ENCODE measurements around the gene ACSL4.
A peak's percentile ranks its signal among the peaks of the same experiment; 100 is the strongest.

Gene ACSL4

GRCh38 chrX:109732807-109733612 is at the start of gene ACSL4:
ACSL4 (minus strand) TSS chrX:109733257; CDS start chrX:109683363, 49,894 bp downstream.
- Mint-ChIP-seq H3K9me3 (no peaks in the 10 kb centered on the region), H3K36me3 (peaks cover 13 to 14% of the 10 kb centered on the region in 2 donors), H3K4me3 (peak within 1 kb of the TSS; percentile 90 to 100), H3K27ac (peak within 1 kb of the TSS; percentile 94), H3K27me3 (peaks cover 0 to 3% of the 10 kb centered on the region in 2 donors), H3K4me1 (peaks cover 11 to 28% of the 10 kb centered on the region in 2 donors)
- DNase-seq (peak; percentile 76), ATAC-seq (replicated peaks) (peak; percentile 85 to 88)

GRCh38 chrX:109777749-109778148 is 44.7 kb upstream of the ACSL4 start:
- no peaks in the 10 kb centered on the region for H3K9me3 Mint-ChIP-seq
- H3K4me1 Mint-ChIP-seq: peaks cover 6 to 10% of the 10 kb centered on the region in 2 donors
- H3K27me3 Mint-ChIP-seq: no peaks in the 10 kb centered on the region
- ATAC-seq (replicated peaks) (no peak), DNase-seq (no peak)
- no peak overlapping the region for H3K27ac Mint-ChIP-seq
- no peak overlapping the region for H3K4me3 Mint-ChIP-seq
- H3K36me3 Mint-ChIP-seq: no peaks in the 10 kb centered on the region

- no peak overlapping the region for H3K4me3 Mint-ChIP-seq
- no peaks in the 10 kb centered on the region for H3K27me3 Mint-ChIP-seq
- H3K27ac Mint-ChIP-seq: no peak overlapping the region
- H3K4me1 Mint-ChIP-seq: peaks cover 4 to 10% of the 10 kb centered on the region in 2 donors
- no peak for ATAC-seq (replicated peaks)
- no peaks in the 10 kb centered on the region for H3K9me3 Mint-ChIP-seq
- no peak for DNase-seq
- H3K36me3 Mint-ChIP-seq: no peaks in the 10 kb centered on the region
Measured at GRCh38 chrX:109776986-109777385, 43.9 kb upstream of the ACSL4 start.

- no peak overlapping the region for H3K27ac Mint-ChIP-seq
- no peaks in the 10 kb centered on the region for H3K36me3 Mint-ChIP-seq
- H3K9me3 Mint-ChIP-seq: no peaks in the 10 kb centered on the region
- no peaks in the 10 kb centered on the region for H3K27me3 Mint-ChIP-seq
- H3K4me1 Mint-ChIP-seq: peaks cover 4 to 10% of the 10 kb centered on the region in 2 donors
- no peak overlapping the region for H3K4me3 Mint-ChIP-seq
- ATAC-seq (replicated peaks) (no peak), DNase-seq (no peak)
Measured at GRCh38 chrX:109776432-109776831, 43.4 kb upstream of the ACSL4 start.

GRCh38 chrX:109775386-109775785 is 42.3 kb upstream of the ACSL4 start:
- no peak overlapping the region for H3K27ac Mint-ChIP-seq
- H3K4me1 Mint-ChIP-seq: peaks cover 4 to 10% of the 10 kb centered on the region in 2 donors
- H3K4me3 Mint-ChIP-seq: peak overlapping the region in 1 of 2 donors; percentile 30
- H3K36me3 Mint-ChIP-seq: no peaks in the 10 kb centered on the region
- no peaks in the 10 kb centered on the region for H3K27me3 Mint-ChIP-seq
- no peak for DNase-seq
- H3K9me3 Mint-ChIP-seq: no peaks in the 10 kb centered on the region
- no peak for ATAC-seq (replicated peaks)

- ATAC-seq (replicated peaks) (peak; percentile 99), DNase-seq (peak; percentile 24)
- H3K36me3 Mint-ChIP-seq: no peaks in the 10 kb centered on the region
- no peak overlapping the region for H3K27ac Mint-ChIP-seq
- peaks cover 0 to 3% of the 10 kb centered on the region in 2 donors for H3K9me3 Mint-ChIP-seq
- H3K27me3 Mint-ChIP-seq: no peaks in the 10 kb centered on the region
- no peak overlapping the region for H3K4me3 Mint-ChIP-seq
- peaks cover 4 to 10% of the 10 kb centered on the region in 2 donors for H3K4me1 Mint-ChIP-seq
Measured at GRCh38 chrX:109774706-109775105, 41.6 kb upstream of the ACSL4 start.

GRCh38 chrX:109774136-109774535 is 41.1 kb upstream of the ACSL4 start:
- ATAC-seq (replicated peaks) (no peak), DNase-seq (no peak)
- Mint-ChIP-seq H3K27me3 (no peaks in the 10 kb centered on the region), H3K9me3 (peaks cover 0 to 9% of the 10 kb centered on the region in 2 donors), H3K27ac (no peak overlapping the region), H3K4me1 (peaks cover 4 to 10% of the 10 kb centered on the region in 2 donors), H3K4me3 (no peak overlapping the region), H3K36me3 (no peaks in the 10 kb centered on the region)

- DNase-seq (no peak), ATAC-seq (replicated peaks) (no peak)
- Mint-ChIP-seq H3K4me3 (no peak overlapping the region), H3K4me1 (peaks cover 4 to 10% of the 10 kb centered on the region in 2 donors), H3K36me3 (no peaks in the 10 kb centered on the region), H3K27me3 (no peaks in the 10 kb centered on the region), H3K9me3 (peaks cover 0 to 9% of the 10 kb centered on the region in 2 donors), H3K27ac (no peak overlapping the region)
Measured at GRCh38 chrX:109773374-109773773, 40.3 kb upstream of the ACSL4 start.

- Mint-ChIP-seq H3K36me3 (no peaks in the 10 kb centered on the region), H3K27ac (no peak overlapping the region), H3K4me1 (peaks cover 4 to 17% of the 10 kb centered on the region in 2 donors), H3K4me3 (no peak overlapping the region), H3K27me3 (no peaks in the 10 kb centered on the region), H3K9me3 (peaks cover 3 to 9% of the 10 kb centered on the region in 2 donors)
- DNase-seq (no peak), ATAC-seq (replicated peaks) (no peak)
Measured at GRCh38 chrX:109770780-109771179, 37.7 kb upstream of the ACSL4 start.

- no peak overlapping the region for H3K4me3 Mint-ChIP-seq
- H3K27ac Mint-ChIP-seq: no peak overlapping the region
Measured at GRCh38 chrX:109760922-109761250, 27.8 kb upstream of the ACSL4 start.

GRCh38 chrX:109760209-109760921 is 27.3 kb upstream of the ACSL4 start:
- peaks cover 7 to 15% of the 10 kb centered on the region in 2 donors for H3K27me3 Mint-ChIP-seq
- peaks cover 0 to 4% of the 10 kb centered on the region in 2 donors for H3K9me3 Mint-ChIP-seq
- H3K27ac Mint-ChIP-seq: no peak overlapping the region
- DNase-seq (no peak), ATAC-seq (replicated peaks) (no peak)
- H3K36me3 Mint-ChIP-seq: no peaks in the 10 kb centered on the region
- H3K4me3 Mint-ChIP-seq: no peak overlapping the region
- no peaks in the 10 kb centered on the region for H3K4me1 Mint-ChIP-seq

More at GRCh38 chrX:109760922-109761250, 27.8 kb upstream of the ACSL4 start:
- no peaks in the 10 kb centered on the region for H3K36me3 Mint-ChIP-seq
- DNase-seq (no peak), ATAC-seq (replicated peaks) (no peak)
- H3K27me3 Mint-ChIP-seq: peaks cover 7 to 15% of the 10 kb centered on the region in 2 donors
- peaks cover 0 to 2% of the 10 kb centered on the region in 2 donors for H3K9me3 Mint-ChIP-seq
- H3K4me1 Mint-ChIP-seq: no peaks in the 10 kb centered on the region

GRCh38 chrX:109753256-109753655 is 20.2 kb upstream of the ACSL4 start:
- DNase-seq (no peak), ATAC-seq (replicated peaks) (no peak)
- Mint-ChIP-seq H3K36me3 (no peaks in the 10 kb centered on the region), H3K27me3 (no peaks in the 10 kb centered on the region), H3K9me3 (peaks cover 0 to 1% of the 10 kb centered on the region in 2 donors), H3K4me1 (no peaks in the 10 kb centered on the region), H3K27ac (no peak overlapping the region), H3K4me3 (no peak overlapping the region)

GRCh38 chrX:109751698-109752097 is 18.6 kb upstream of the ACSL4 start:
- peaks cover 0 to 1% of the 10 kb centered on the region in 2 donors for H3K9me3 Mint-ChIP-seq
- no peak overlapping the region for H3K4me3 Mint-ChIP-seq
- no peak overlapping the region for H3K27ac Mint-ChIP-seq

GRCh38 chrX:109749207-109749606 is 16.1 kb upstream of the ACSL4 start:
- DNase-seq: no peak
- Mint-ChIP-seq H3K36me3 (no peaks in the 10 kb centered on the region), H3K27ac (no peak overlapping the region), H3K27me3 (no peaks in the 10 kb centered on the region), H3K4me1 (no peaks in the 10 kb centered on the region), H3K4me3 (no peak overlapping the region), H3K9me3 (no peaks in the 10 kb centered on the region)
- no peak for ATAC-seq (replicated peaks)

More at GRCh38 chrX:109751698-109752097, 18.6 kb upstream of the ACSL4 start:
- ATAC-seq (replicated peaks) (no peak), DNase-seq (no peak)
- Mint-ChIP-seq H3K27me3 (no peaks in the 10 kb centered on the region), H3K4me1 (no peaks in the 10 kb centered on the region), H3K36me3 (no peaks in the 10 kb centered on the region)

GRCh38 chrX:109747681-109748080 is 14.6 kb upstream of the ACSL4 start:
- Mint-ChIP-seq H3K36me3 (no peaks in the 10 kb centered on the region), H3K4me1 (no peaks in the 10 kb centered on the region), H3K4me3 (no peak overlapping the region), H3K9me3 (no peaks in the 10 kb centered on the region), H3K27me3 (no peaks in the 10 kb centered on the region), H3K27ac (no peak overlapping the region)
- ATAC-seq (replicated peaks) (no peak), DNase-seq (no peak)
